ENCODE data around the gene LIPG.

The LIPG gene

DNA sequence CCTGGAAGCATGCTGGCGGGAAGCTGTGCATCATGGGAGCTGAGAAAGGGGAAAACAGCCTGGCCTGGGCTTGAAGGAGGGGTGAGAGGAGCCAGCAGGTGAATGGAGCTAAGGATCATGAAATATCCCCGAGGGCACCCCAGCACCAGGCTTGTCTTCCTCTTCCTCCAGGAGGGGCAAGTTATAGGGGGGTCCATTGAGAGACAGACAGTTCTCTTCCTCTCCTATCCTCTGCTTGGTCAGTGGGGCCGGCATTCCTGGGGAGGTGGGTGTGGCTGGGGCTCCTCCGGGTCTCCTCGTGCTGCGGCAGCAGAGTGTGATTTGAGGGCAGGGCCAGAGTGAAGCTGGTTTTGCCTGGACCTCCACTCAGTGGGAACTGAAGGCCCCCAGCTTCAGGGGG is 78.9 kb downstream of the LIPG start:
- DNase-seq = no peak

DNA sequence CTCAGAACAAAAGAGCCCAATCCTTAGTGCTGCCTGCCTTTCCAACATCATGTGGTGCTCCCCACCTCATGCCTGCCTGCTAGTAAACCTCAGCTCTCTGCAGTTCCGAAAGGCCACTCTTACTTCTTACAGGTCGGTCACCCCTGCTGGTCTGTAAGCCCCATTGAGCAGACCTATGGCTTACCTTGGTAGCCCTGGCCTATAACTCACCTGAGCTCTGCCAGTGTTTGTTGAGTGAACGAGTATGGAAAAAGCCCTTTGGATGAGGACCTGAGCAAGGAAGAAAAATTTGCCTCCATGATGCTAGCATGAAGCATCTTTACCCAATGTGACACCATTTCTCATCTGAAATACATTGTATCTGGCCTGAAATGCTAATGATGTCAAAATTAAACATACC is 83.3 kb downstream of the LIPG start:
- DNase-seq = no peak

DNA sequence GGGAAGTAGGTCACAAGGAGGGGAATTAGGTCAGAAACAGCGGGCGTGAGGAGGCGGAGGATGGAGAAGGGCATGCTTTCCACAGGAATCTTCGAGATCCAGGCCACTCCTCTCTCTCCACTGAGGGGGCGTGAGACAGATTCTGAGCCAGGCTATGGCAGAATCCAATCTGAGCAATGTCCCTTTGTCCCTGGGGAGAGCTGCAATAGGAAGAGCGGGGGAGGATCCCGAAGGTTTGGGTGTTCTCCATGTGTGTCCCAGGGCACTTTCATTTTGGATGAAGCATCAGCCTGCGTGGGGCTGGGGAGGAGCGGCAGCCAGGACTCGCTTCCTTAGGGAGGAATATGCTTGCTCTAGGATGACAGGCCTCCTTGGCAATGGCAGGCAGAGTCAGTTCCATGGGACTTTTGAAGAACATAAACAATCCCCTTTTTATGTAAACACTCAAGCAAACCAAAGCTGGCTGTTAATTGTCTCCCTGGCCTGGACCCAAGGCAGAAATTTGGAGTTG is 84.0 kb downstream of the LIPG start:
- no peak for DNase-seq

DNA sequence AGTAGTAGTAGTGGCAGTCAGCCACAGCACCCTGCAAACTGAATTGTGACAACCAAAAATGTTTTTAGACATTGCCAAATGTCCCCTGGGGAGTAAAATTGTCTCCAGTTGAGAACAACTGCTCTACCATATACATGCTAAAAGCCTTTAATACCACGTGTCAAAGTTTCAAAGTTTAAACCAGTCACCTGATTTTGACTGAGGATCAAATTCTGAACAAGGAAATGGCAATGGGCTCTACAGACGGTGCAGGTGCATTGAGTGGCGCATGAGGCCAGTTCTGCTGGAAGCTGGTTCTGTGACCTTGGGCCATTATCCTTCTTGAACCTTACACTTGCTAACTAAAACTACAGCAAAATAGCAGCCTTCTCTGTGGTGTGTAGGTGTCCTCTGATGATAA is 85.0 kb downstream of the LIPG start:
- no peak for DNase-seq

DNA sequence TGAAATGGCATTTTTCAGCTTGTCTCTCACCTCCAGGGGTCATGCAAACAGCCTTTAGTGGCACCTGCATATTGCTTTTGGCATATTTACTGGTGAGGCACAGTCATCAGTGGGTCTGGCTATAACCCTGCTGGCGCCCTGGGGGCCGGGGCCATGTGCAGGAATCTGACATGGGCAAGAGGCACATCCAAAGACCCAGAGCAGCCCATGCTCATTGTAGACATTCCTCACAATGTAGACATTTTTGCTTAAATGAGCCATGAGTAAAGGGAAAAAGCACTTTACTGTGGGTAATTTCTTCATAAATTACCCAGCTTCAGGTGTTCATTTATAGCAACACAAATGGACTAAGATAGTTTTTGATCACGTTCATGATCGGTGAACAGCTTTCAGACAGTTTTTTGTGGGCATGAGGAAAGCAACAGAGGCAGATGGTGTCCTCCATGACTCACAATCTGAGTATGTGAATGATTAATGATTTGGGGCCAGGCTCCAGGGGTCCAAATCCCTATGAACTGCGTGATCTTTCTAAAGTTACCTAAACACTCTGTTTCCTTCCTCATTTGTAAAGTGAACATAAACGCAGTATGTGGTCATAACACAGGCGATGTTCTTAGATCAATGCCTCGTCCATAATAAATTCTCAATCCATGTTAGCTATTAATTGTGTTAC is 85.8 kb downstream of the LIPG start:
- no peak for DNase-seq

DNA sequence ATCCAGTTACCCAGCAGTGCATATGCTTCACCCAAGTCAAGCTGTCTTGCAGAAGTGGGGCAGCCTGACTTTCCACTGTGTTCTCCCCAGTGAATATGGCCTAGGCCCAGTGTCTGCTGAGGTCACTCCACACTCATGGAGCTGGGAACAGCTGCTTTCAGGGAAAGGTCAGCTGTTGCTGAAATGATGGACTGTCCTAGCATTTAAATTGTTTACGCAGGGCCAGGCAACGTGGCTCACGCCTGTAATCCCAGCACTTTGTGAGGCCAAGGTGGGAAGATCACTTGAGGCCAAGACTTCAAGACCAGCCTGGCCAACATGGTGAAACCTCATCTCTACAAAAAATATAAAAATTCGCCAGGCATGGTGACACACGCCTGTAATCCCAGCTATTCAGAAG is 86.5 kb downstream of the LIPG start:
- no peak for DNase-seq

Data from stimulated activated naive CD4-positive, alpha-beta T cell (primary cell).